ENCODE data around the gene TC2N. TPM values are rescaled to one million over a fixed set of nuclear protein-coding genes. Genes with fewer than 3 reads are reported as not detected.

The TC2N gene
- total and polyA plus RNA-seq, 12 donors, result 0.89 to 28.4 (median 4.3) TPM

- no peaks in the 10 kb centered on the region for H3K9me3 ChIP-seq (replicated peaks in 1 of 3)
- TF ChIP-seq, protein P1, sequence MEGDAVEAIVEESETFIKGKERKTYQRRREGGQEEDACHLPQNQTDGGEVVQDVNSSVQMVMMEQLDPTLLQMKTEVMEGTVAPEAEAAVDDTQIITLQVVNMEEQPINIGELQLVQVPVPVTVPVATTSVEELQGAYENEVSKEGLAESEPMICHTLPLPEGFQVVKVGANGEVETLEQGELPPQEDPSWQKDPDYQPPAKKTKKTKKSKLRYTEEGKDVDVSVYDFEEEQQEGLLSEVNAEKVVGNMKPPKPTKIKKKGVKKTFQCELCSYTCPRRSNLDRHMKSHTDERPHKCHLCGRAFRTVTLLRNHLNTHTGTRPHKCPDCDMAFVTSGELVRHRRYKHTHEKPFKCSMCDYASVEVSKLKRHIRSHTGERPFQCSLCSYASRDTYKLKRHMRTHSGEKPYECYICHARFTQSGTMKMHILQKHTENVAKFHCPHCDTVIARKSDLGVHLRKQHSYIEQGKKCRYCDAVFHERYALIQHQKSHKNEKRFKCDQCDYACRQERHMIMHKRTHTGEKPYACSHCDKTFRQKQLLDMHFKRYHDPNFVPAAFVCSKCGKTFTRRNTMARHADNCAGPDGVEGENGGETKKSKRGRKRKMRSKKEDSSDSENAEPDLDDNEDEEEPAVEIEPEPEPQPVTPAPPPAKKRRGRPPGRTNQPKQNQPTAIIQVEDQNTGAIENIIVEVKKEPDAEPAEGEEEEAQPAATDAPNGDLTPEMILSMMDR (IDR thresholded peaks at IDR 0.05), result no peak
- TF ChIP-seq POLR2A (IDR thresholded peaks at IDR 0.05), result no peak
- H3K36me3 ChIP-seq (replicated peaks in 1 of 2), result no peaks in the 10 kb centered on the region
- 83 to 100% (median 94%) methylated on average over 1 to 2 of the region's 2 CpGs for WGBS, 4 donors
- intact Hi-C loops (cut with DNase I), result no loop called here
- no peak overlapping the region for H3K4me3 ChIP-seq
- no peak for DNase-seq
- H3K4me1 ChIP-seq (replicated peaks in 1 of 2), result no peaks in the 10 kb centered on the region
- H3K27ac ChIP-seq, result no peak overlapping the region
- no peaks in the 10 kb centered on the region for H3K27me3 ChIP-seq
These were observed 39.0 kb upstream of the TC2N start for GRCh38 chr14:91906374-91906773.

DNA sequence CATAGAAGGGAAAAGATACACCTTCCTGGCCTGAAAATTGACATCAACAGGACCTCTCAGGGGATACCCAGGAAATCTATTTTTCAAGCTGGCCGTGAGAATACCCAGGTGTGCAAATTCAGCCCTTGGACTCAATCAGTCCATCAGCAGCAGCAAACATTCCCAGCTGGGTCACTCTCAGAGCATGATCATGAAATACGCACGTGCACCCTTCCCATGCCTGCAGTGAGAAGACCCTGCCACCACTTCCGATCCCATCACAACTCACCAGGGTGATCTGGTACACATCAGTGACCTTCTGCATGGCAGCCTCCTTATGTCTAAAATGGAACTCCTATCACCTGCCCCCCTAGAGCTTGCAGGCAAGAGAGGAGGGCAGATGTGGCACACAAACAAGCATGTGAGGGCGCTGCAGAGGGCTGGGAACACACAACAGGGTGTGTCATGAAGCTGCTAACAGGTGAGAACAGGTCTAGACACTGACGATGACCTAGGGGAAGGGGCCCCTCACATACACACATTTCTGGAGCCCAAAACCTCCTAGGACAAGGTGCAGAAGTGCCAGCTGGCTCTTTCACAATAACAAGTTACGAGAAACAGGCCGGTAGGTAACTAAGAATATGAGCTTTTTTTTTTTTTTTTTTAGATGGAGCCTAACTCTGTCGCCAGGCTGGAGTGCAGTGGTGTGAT lies 37.8 kb upstream of the TC2N start:
- WGBS, 4 donors, result 86 to 93% (median 92%) methylated on average over 9 of the region's 9 CpGs
- no peak for DNase-seq
- intact Hi-C loops (cut with DNase I), result no loop called here

GRCh38 chr14:91904483-91904882 lies 37.1 kb upstream of the TC2N start:
- no peaks in the 10 kb centered on the region for H3K9me3 ChIP-seq (replicated peaks in 1 of 3)
- no peak overlapping the region for H3K4me3 ChIP-seq
- no peak for DNase-seq
- no peaks in the 10 kb centered on the region for H3K27me3 ChIP-seq
- intact Hi-C loops (cut with DNase I), result no loop called here
- H3K4me1 ChIP-seq (replicated peaks in 1 of 2), result no peaks in the 10 kb centered on the region
- H3K27ac ChIP-seq, result peak overlapping the region in 1 of 5 donors; percentile 33
- 73 to 88% (median 78%) methylated on average over 8 of the region's 8 CpGs for WGBS, 4 donors
- no peak for TF ChIP-seq POLR2A (IDR thresholded peaks at IDR 0.05)
- TF ChIP-seq, protein P1 (IDR thresholded peaks at IDR 0.05), result no peak
- H3K36me3 ChIP-seq (replicated peaks in 1 of 2), result no peaks in the 10 kb centered on the region

More for the DNA sequence above, 37.8 kb upstream of the TC2N start:
- Histone ChIP-seq H3K27ac (no peak overlapping the region), H3K36me3 (replicated peaks in 1 of 2) (no peaks in the 10 kb centered on the region), H3K4me3 (no peak overlapping the region), H3K27me3 (no peaks in the 10 kb centered on the region), H3K4me1 (replicated peaks in 1 of 2) (no peaks in the 10 kb centered on the region), H3K9me3 (replicated peaks in 1 of 3) (no peaks in the 10 kb centered on the region)
- TF ChIP-seq, protein P1 (IDR thresholded peaks at IDR 0.05), result no peak
- TF ChIP-seq POLR2A (IDR thresholded peaks at IDR 0.05), result no peak

DNA sequence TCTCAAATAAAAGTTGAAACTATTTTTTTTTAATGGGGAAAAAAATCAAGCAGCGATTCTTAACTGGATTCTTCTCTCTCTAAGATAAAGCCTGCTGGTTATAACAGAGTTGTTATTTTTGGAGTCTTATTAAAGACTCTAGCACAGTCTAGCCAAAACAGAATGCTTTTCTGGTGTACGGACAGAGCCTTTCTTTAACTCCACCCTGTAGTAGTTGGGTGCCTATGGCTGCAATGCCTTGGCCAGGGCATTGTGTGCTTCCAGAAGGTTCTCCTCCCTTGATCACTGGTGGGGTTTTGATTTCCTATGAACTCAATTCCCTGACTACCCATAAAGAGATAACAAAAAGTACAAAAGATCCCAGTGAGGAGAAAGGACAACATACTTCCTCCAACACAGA lies 35.7 kb upstream of the TC2N start:
- Histone ChIP-seq H3K4me1 (replicated peaks in 1 of 2) (no peaks in the 10 kb centered on the region), H3K4me3 (no peak overlapping the region), H3K9me3 (replicated peaks in 1 of 3) (no peaks in the 10 kb centered on the region), H3K27ac (peak overlapping the region in 2 of 5 donors; percentile 33 to 42), H3K36me3 (replicated peaks in 1 of 2) (no peaks in the 10 kb centered on the region), H3K27me3 (no peaks in the 10 kb centered on the region)
- intact Hi-C loops (cut with DNase I), result no loop called here
- TF ChIP-seq, protein P1 (IDR thresholded peaks at IDR 0.05), result no peak
- no peak for TF ChIP-seq POLR2A (IDR thresholded peaks at IDR 0.05)
- DNase-seq, result no peak
- WGBS, 4 donors, result 31 to 60% (median 48%) methylated on average over 2 of the region's 2 CpGs

All from adrenal gland (tissue), 12 donors.